Small intestine (tissue), 7 donors: ENCODE measurements around the gene FFAR3. TPM values are rescaled to one million over a fixed set of nuclear protein-coding genes. Genes with fewer than 3 reads are reported as not detected.
A peak's percentile ranks its signal among the peaks of the same experiment; 100 is the strongest.
"Not testable (repeated sequence)": the region's sequence is repeated elsewhere in the genome, so short reads cannot be mapped to it uniquely, and the experiment has no call there.

Experiments
- DNase-seq, 2 donors: peaks; one replicate each; pipeline versions ENCODE4 v3.0.0 to v3.0.0-alpha.2; 2013
- FAIRE-seq: peaks from 2 replicates; lab custom pipeline; 2012; peaks lifted over from hg19 to GRCh38; lab: Jason Lieb, UNC
- H3K27ac ChIP-seq, 3 donors: one replicate each; pipeline ENCODE4 v1.5.1; 2013; ENCODE audit warnings: low read length in 2 of 3, mild to moderate bottlenecking in 2 of 3, control low read depth in 1 of 3, inconsistent platforms in 1 of 3, low read depth in 1 of 3, moderate library complexity in 1 of 3
- H3K27me3 ChIP-seq, 3 donors: one replicate each; pipeline ENCODE4 v1.6.1; 2013; ENCODE audit warnings: low read length in 3 of 3, inconsistent platforms in 1 of 3; ENCODE audit not compliant: control insufficient read depth in 3 of 3, insufficient read depth in 3 of 3
- H3K36me3 ChIP-seq, 3 donors: one replicate each; pipeline ENCODE4 v1.6.1; 2013; ENCODE audit warnings: low read length in 3 of 3, inconsistent platforms in 1 of 3, low read depth in 1 of 3, mild to moderate bottlenecking in 1 of 3, moderate library complexity in 1 of 3; ENCODE audit not compliant: control insufficient read depth in 3 of 3, insufficient read depth in 2 of 3
- H3K4me1 ChIP-seq, 3 donors: one replicate each; pipeline ENCODE4 v1.6.1; 2013; ENCODE audit warnings: low read length in 2 of 3, inconsistent platforms in 1 of 3, low read depth in 1 of 3, mild to moderate bottlenecking in 1 of 3, moderate library complexity in 1 of 3; ENCODE audit not compliant: control insufficient read depth in 3 of 3, insufficient read depth in 2 of 3
- H3K4me3 ChIP-seq, 3 donors: one replicate each; pipeline ENCODE4 v1.5.1; 2013; ENCODE audit warnings: low read length in 3 of 3, control low read depth in 1 of 3, inconsistent platforms in 1 of 3, low read depth in 1 of 3, mild to moderate bottlenecking in 1 of 3, moderate library complexity in 1 of 3
- H3K9me3 ChIP-seq, 2 donors: one replicate each; pipeline ENCODE4 v1.6.1; 2013; ENCODE audit warnings: low read depth in 1 of 2, low read length in 1 of 2; ENCODE audit not compliant: control insufficient read depth in 2 of 2, insufficient read depth in 1 of 2
- WGBS, 3 donors: extraction: QIAGEN DNeasy Blood & Tissue Kit; methylation state at CpG; one replicate each; pipeline ENCODE4 v1.1.7; 2013; 5-methylcytosine and 5-hydroxymethylcytosine counted together
- polyA plus RNA-seq, 4 donors: library from polyadenylated mRNA; stranded (reverse) in 3 of 4; unstranded in 1 of 4; fragments of 200-250 nt in 3 of 4; fragments of 120-200 nt in 1 of 4; gene quantifications; one replicate each; pipeline versions ENCODE4 v1.2.1 to v1.2.3, GENCODE V29; 2013
- donor health status: healthy with polysubstance abuse.
- donor health status: control.
- donor health status: control.
- donor health status: Bipolar disorder and iron deficiency.
- donor health status: healthy.

FFAR3 gene
- polyA plus RNA-seq, 4 donors, result 0.50 to 1.0 TPM; not detected in 2

- Histone ChIP-seq H3K36me3 (no peaks in the 10 kb centered on the region), H3K27me3 (peaks cover 0 to 3% (median 0%) of the 10 kb centered on the region in 3 donors), H3K27ac (peak overlapping the region in 2 of 3 donors; percentile 7 to 61), H3K9me3 (no peaks in the 10 kb centered on the region), H3K4me3 (no peak overlapping the region), H3K4me1 (peaks cover 0 to 5% (median 0%) of the 10 kb centered on the region in 3 donors)
- DNase-seq (peak; percentile 43 to 56), FAIRE-seq (no peak)
- 37 to 45% (median 37%) methylated on average over 19 of the region's 19 CpGs for WGBS, 3 donors
These were observed 37.3 kb downstream of the FFAR3 start for GRCh38 chr19:35395382-35396199.

DNA sequence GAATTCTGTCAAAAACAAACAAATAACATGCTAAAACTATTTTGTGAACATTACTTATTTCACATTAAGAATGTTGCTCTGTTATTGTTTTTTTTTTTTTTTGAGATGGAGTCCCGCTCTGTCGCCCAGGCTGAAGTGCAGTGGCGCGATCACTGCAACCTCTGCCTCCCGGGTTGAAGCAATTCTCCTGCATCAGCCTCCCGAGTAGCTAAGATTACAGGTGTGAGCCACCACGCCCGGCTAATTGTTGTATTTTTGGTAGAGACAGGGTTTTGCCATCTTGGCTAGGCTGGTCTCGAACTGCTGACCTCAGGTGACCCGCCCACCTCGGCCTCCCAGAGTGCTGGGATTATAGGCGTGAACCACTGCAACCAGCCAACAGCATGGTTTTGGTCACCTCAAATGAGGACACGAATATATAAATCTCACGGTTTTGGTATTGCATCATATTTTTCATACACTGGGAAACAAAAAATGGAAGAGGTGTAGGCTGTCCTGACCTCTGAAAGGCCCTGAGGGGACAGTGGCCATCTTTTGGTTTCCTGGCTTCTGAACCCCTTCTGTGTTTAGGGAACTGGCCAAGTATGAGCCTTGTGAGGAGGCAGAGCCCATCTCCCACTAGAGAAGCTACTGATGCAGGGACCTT is 38.1 kb downstream of the FFAR3 start:
- Histone ChIP-seq H3K27me3 (peaks cover 0 to 3% (median 0%) of the 10 kb centered on the region in 3 donors), H3K36me3 (no peaks in the 10 kb centered on the region), H3K4me1 (peaks cover 0 to 5% (median 0%) of the 10 kb centered on the region in 3 donors), H3K4me3 (no peak overlapping the region), H3K9me3 (no peaks in the 10 kb centered on the region), H3K27ac (peak overlapping the region in 1 of 3 donors; percentile 18)
- DNase-seq, result no peak
- FAIRE-seq, result no peak
- 79 to 83% (median 80%) methylated on average over 14 of the region's 14 CpGs for WGBS, 3 donors

- Histone ChIP-seq H3K27me3 (peaks cover 0 to 3% (median 0%) of the 10 kb centered on the region in 3 donors), H3K9me3 (no peaks in the 10 kb centered on the region), H3K36me3 (no peaks in the 10 kb centered on the region), H3K4me1 (peaks cover 0 to 5% (median 0%) of the 10 kb centered on the region in 3 donors), H3K27ac (no peak overlapping the region), H3K4me3 (no peak overlapping the region)
- DNase-seq (no peak), FAIRE-seq (no peak)
- 27 to 68% (median 49%) methylated on average over 6 of the region's 6 CpGs for WGBS, 3 donors
These were observed 38.8 kb downstream of the FFAR3 start for GRCh38 chr19:35397064-35397463.

DNA sequence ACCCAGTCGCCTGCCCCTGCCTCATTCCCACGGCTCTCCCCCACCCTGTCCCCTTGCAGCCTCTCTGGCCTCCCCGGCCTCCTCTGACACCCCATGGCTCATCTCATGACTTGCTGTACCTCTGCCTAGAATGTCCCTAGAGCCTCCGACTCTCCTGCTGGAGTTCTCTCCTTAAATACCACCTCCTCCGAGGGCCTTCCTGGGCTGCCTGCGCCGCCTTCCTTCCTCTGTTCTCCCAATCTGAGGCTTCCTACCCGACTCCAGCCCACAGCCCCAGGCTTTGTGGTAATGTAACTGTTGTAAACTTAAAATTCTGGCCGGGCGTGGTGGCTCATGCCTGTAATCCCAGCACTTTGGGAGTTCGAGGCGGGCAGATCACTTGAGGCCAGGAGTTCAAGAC is 40.3 kb downstream of the FFAR3 start:
- FAIRE-seq (no peak), DNase-seq (no peak)
- 88 to 90% (median 88%) methylated on average over 12 of the region's 12 CpGs for WGBS, 3 donors
- peaks cover 0 to 3% (median 0%) of the 10 kb centered on the region in 3 donors for H3K27me3 ChIP-seq
- H3K27ac ChIP-seq, result no peak overlapping the region
- no peaks in the 10 kb centered on the region for H3K9me3 ChIP-seq
- H3K4me1 ChIP-seq, result peaks cover 0 to 5% (median 0%) of the 10 kb centered on the region in 3 donors
- no peak overlapping the region for H3K4me3 ChIP-seq
- no peaks in the 10 kb centered on the region for H3K36me3 ChIP-seq

DNA sequence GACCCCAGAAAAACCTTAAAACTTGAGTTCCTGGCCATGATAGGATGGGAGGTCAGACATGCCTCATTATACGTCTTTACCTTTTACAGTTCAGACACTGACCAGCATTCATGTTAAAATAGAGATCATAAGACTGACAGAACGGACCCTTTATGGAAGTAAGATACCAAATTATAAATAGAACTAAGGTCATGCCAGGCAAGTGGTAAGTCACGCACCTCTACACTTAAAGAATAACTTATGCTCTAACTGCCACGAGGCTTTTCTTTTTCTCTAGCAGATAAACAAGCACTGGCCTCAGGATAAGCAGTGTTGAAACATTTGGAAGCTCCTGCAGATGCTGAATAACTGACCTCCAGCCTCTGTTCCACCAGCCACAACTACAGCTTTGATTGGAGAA is 41.0 kb downstream of the FFAR3 start:
- Histone ChIP-seq H3K36me3 (no peaks in the 10 kb centered on the region), H3K4me1 (peaks cover 0 to 5% (median 0%) of the 10 kb centered on the region in 3 donors), H3K9me3 (no peaks in the 10 kb centered on the region), H3K27me3 (peaks cover 0 to 3% (median 0%) of the 10 kb centered on the region in 3 donors), H3K27ac (no peak overlapping the region), H3K4me3 (no peak overlapping the region)
- DNase-seq (no peak), FAIRE-seq (no peak)
- 80 to 84% (median 83%) methylated on average over 4 of the region's 4 CpGs for WGBS, 3 donors

GRCh38 chr19:35399948-35400772 is 41.9 kb downstream of the FFAR3 start:
- Histone ChIP-seq H3K27ac (no peak overlapping the region), H3K36me3 (no peaks in the 10 kb centered on the region), H3K4me1 (peaks cover 0 to 5% (median 0%) of the 10 kb centered on the region in 3 donors), H3K27me3 (peaks cover 0 to 3% (median 0%) of the 10 kb centered on the region in 3 donors), H3K4me3 (no peak overlapping the region), H3K9me3 (no peaks in the 10 kb centered on the region)
- WGBS, 3 donors, result 81 to 84% (median 84%) methylated on average over 10 of the region's 10 CpGs
- FAIRE-seq (no peak), DNase-seq (no peak)

DNA sequence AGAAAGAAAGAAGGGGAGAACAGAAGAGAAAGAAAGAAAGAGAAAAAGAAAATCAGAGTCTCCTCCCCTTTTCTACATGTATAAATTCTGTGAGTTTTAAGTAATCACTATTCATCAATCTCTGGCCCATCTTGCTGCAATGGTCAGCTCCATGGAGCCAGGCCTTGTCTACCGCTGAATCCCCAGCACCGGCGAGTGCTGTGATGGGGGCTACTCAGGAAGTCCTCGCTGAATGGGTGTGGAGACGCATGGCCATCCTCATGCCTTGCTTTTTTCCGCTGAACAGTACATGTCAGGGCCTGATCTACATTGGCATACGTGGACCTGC is 42.5 kb downstream of the FFAR3 start:
- Histone ChIP-seq H3K9me3 (no peaks in the 10 kb centered on the region), H3K27ac (no peak overlapping the region), H3K4me1 (peaks cover 0 to 3% (median 0%) of the 10 kb centered on the region in 3 donors), H3K27me3 (peaks cover 0 to 2% (median 0%) of the 10 kb centered on the region in 3 donors), H3K36me3 (no peaks in the 10 kb centered on the region), H3K4me3 (no peak overlapping the region)
- no peak for FAIRE-seq
- DNase-seq, result no peak
- 92 to 97% (median 95%) methylated on average over 7 of the region's 7 CpGs for WGBS, 3 donors

DNA sequence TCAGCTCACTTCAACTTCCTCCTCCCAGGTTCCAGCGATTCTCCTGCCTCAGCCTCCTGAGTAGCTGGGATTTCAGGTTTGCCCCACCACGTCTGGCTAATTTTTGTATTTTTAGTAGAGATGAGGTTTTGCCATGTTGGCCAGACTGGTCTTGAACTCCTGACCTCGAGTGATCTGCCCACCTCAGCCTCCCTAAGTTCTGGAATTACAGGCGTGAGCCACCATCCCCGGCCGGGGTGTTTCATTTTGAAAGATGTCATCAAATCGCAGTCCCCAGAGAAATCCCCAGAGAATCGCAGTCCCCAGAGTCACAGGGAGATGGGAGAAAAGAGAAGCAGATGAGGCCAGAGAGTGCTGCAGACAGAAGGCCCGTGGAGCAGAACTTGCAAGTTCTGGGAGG is 43.2 kb downstream of the FFAR3 start:
- 74 to 84% (median 83%) methylated on average over 9 of the region's 9 CpGs for WGBS, 3 donors
- not testable (repeated sequence) for FAIRE-seq, H3K9me3 ChIP-seq, H3K27ac ChIP-seq, H3K4me1 ChIP-seq, H3K4me3 ChIP-seq, H3K36me3 ChIP-seq, H3K27me3 ChIP-seq, DNase-seq
